B cell (primary cell): Measurements from ENCODE around the gene MRRF.

Experiments
- EZH2 ChIP-seq: IDR thresholded peaks from 2 replicates; pipeline ENCODE4 v1.6.1; 2012; ENCODE audit warnings: borderline replicate concordance, low read depth, mild to moderate bottlenecking, moderate library complexity, low read length; ENCODE audit not compliant: insufficient read depth, poor library complexity, severe bottlenecking
- TF ChIP-seq, protein P1 (sequence below): fragments of 200-600 bp; IDR thresholded peaks from one replicate; pipeline ENCODE4 v1.8.0; 2022; ENCODE audit warnings: antibody characterized with exemption, mild to moderate bottlenecking

DNA sequence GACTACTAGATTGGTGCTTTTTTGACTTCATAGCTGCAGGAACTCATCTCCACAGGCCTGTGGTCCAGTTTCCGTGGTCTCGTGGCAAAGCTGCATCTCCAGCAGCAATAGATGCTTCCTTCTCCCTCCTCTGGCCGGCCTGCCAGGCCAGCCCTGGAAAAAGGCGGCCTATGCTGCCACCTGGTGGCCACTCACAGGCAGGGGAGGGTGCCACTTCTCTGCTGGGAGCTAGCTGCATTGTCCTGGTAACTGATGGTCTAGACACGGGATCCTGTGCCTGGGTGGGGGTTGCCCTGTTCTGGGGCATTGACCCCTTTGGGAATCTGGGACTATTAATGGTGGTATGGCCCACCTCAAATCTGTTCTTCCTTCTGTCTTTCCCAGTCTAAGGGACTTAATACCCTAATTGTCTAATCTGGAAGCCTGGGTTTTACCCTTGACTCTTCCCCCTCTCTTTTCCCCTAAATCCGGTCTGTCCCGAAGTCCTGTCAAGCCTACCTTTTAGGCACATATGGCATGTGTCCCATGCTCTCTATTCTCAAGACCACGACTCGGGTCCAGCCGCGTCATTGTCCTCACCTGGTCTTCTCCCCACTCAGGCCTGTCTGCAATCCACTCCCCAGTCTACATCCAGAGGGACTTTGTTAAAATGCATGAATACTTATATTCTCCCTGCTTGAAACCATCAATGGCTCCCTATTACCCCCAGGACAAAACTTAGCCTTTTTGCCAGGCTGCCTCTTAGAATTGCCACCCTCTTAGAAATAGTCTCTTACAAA, 86.1 kb downstream of the MRRF start:
- TF ChIP-seq, protein P1, sequence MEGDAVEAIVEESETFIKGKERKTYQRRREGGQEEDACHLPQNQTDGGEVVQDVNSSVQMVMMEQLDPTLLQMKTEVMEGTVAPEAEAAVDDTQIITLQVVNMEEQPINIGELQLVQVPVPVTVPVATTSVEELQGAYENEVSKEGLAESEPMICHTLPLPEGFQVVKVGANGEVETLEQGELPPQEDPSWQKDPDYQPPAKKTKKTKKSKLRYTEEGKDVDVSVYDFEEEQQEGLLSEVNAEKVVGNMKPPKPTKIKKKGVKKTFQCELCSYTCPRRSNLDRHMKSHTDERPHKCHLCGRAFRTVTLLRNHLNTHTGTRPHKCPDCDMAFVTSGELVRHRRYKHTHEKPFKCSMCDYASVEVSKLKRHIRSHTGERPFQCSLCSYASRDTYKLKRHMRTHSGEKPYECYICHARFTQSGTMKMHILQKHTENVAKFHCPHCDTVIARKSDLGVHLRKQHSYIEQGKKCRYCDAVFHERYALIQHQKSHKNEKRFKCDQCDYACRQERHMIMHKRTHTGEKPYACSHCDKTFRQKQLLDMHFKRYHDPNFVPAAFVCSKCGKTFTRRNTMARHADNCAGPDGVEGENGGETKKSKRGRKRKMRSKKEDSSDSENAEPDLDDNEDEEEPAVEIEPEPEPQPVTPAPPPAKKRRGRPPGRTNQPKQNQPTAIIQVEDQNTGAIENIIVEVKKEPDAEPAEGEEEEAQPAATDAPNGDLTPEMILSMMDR: peak; percentile 93
- no peak for TF ChIP-seq EZH2
